ENCODE data around the gene ACSL4.
"Not testable (repeated sequence)": the region's sequence is repeated elsewhere in the genome, so short reads cannot be mapped to it uniquely, and the experiment has no call there.

ACSL4 gene

GRCh38 chrX:109732807-109733612, at the start of gene ACSL4:
TSS of gene ACSL4 (minus strand) at chrX:109733257. CDS start at chrX:109683363, 49,894 bp downstream.
- peak; percentile 90 for DNase-seq

- DNase-seq = no peak
Observed at GRCh38 chrX:109777749-109778148, 44.7 kb upstream of the ACSL4 start.

GRCh38 chrX:109776986-109777385, 43.9 kb upstream of the ACSL4 start:
- DNase-seq = no peak

- DNase-seq = no peak
Observed at GRCh38 chrX:109776432-109776831, 43.4 kb upstream of the ACSL4 start.

GRCh38 chrX:109775386-109775785, 42.3 kb upstream of the ACSL4 start:
- no peak for DNase-seq

GRCh38 chrX:109774706-109775105, 41.6 kb upstream of the ACSL4 start:
- no peak for DNase-seq

GRCh38 chrX:109774136-109774535, 41.1 kb upstream of the ACSL4 start:
- no peak for DNase-seq

GRCh38 chrX:109773374-109773773, 40.3 kb upstream of the ACSL4 start:
- DNase-seq = no peak

- DNase-seq = no peak
Observed at GRCh38 chrX:109770780-109771179, 37.7 kb upstream of the ACSL4 start.

- no peak for DNase-seq
Observed at GRCh38 chrX:109760922-109761250, 27.8 kb upstream of the ACSL4 start.

- no peak for DNase-seq
Observed at GRCh38 chrX:109760209-109760921, 27.3 kb upstream of the ACSL4 start.

GRCh38 chrX:109753256-109753655, 20.2 kb upstream of the ACSL4 start:
- DNase-seq = no peak

GRCh38 chrX:109751698-109752097, 18.6 kb upstream of the ACSL4 start:
- DNase-seq = no peak

GRCh38 chrX:109749207-109749606, 16.1 kb upstream of the ACSL4 start:
- DNase-seq = no peak

GRCh38 chrX:109747681-109748080, 14.6 kb upstream of the ACSL4 start:
- DNase-seq = no peak

GRCh38 chrX:109742722-109743121, 9.7 kb upstream of the ACSL4 start:
- DNase-seq = no peak

GRCh38 chrX:109740896-109741295, 7.8 kb upstream of the ACSL4 start:
- DNase-seq = not testable (repeated sequence)

GRCh38 chrX:109740433-109740809, 7.4 kb upstream of the ACSL4 start:
- DNase-seq = no peak

- no peak for DNase-seq
Observed at GRCh38 chrX:109739625-109740432, 6.8 kb upstream of the ACSL4 start.

- no peak for DNase-seq
Observed at GRCh38 chrX:109735202-109735744, 2.2 kb upstream of the ACSL4 start.

- DNase-seq = no peak
Observed at GRCh38 chrX:109733613-109734083, 591 bp upstream of the ACSL4 start.

- no peak for DNase-seq
Observed at GRCh38 chrX:109732017-109732801, 848 bp downstream of the ACSL4 start.

Measured in activated CD8-positive, alpha-beta memory T cell treated with anti-CD3 and anti-CD28 coated beads, Interleukin-2, amount 50 U/mL, for 48 hours (primary cell).